Endometrial microvascular endothelial cells (primary cell): ENCODE data around the gene ADCK1. TPM values are rescaled to one million over a fixed set of nuclear protein-coding genes. Genes with fewer than 3 reads are reported as not detected.
"Not testable (repeated sequence)": the region's sequence is repeated elsewhere in the genome, so short reads cannot be mapped to it uniquely, and the experiment has no call there.

Experiments used
- in situ Hi-C: cut with HindIII; loops from 2 replicates; pipeline ENCODE4 v1.10.0; 2017; ENCODE audit warnings: low sequenced_read_pairs, low pct_unique_long_range_greater_than_20kb; ENCODE audit errors: inconsistent ontology term
- total RNA-seq: library from RNA; depleted of rRNA; stranded (reverse); fragments of >200 nt; gene quantifications from one replicate; pipeline ENCODE4 v1.2.3, GENCODE V29; 2015; ENCODE audit errors: inconsistent ontology term

ADCK1 gene
- total RNA-seq, 1 donor from 2014 or later, result 7.2 TPM

GRCh38 chr14:77886010-77886409 is 86.1 kb downstream of the ADCK1 start:
- in situ Hi-C loops, result no loop called here

GRCh38 chr14:77888903-77889302 is 89.0 kb downstream of the ADCK1 start:
- in situ Hi-C loops, result not testable (repeated sequence)

GRCh38 chr14:77889971-77890442 is 90.1 kb downstream of the ADCK1 start:
- in situ Hi-C loops, result no loop called here

- in situ Hi-C loops, result no loop called here
Observed at GRCh38 chr14:77890873-77891272, 91.0 kb downstream of the ADCK1 start.

GRCh38 chr14:77892381-77892871 is 92.5 kb downstream of the ADCK1 start:
- in situ Hi-C loops, result no loop called here

- in situ Hi-C loops, result no loop called here
Observed at GRCh38 chr14:77892890-77893484, 93.1 kb downstream of the ADCK1 start.

GRCh38 chr14:77897374-77897773 is 97.5 kb downstream of the ADCK1 start:
- in situ Hi-C loops, result no loop called here

GRCh38 chr14:77902811-77903210 is 102.9 kb downstream of the ADCK1 start:
- in situ Hi-C loops, result no loop called here

GRCh38 chr14:77903221-77903620 is 103.3 kb downstream of the ADCK1 start:
- in situ Hi-C loops, result no loop called here

GRCh38 chr14:77903937-77904617 is 104.2 kb downstream of the ADCK1 start:
- in situ Hi-C loops, result no loop called here

GRCh38 chr14:77906446-77906845 is 106.5 kb downstream of the ADCK1 start:
- in situ Hi-C loops, result no loop called here

GRCh38 chr14:77908847-77909246 is 108.9 kb downstream of the ADCK1 start:
- in situ Hi-C loops, result no loop called here

- in situ Hi-C loops, result no loop called here
Observed at GRCh38 chr14:77909911-77910310, 110.0 kb downstream of the ADCK1 start.

- in situ Hi-C loops, result no loop called here
Observed at GRCh38 chr14:77910506-77910905, 110.6 kb downstream of the ADCK1 start.

GRCh38 chr14:77911356-77911755 is 111.4 kb downstream of the ADCK1 start:
- in situ Hi-C loops, result no loop called here

- in situ Hi-C loops, result no loop called here
Observed at GRCh38 chr14:77912754-77913556, 113.0 kb downstream of the ADCK1 start.

GRCh38 chr14:77914073-77914721 is 114.3 kb downstream of the ADCK1 start:
- in situ Hi-C loops, result no loop called here

- in situ Hi-C loops, result not testable (repeated sequence)
Observed at GRCh38 chr14:77915390-77915789, 115.5 kb downstream of the ADCK1 start.

- in situ Hi-C loops, result no loop called here
Observed at GRCh38 chr14:77917491-77918201, 117.7 kb downstream of the ADCK1 start.
